WERI-Rb-1 (cell line): ENCODE results near the gene NFATC3.
"Not testable (repeated sequence)": the region's sequence is repeated elsewhere in the genome, so short reads cannot be mapped to it uniquely, and the experiment has no call there.

Source experiments
- DNase-seq: peaks from one replicate; pipeline ENCODE4 v3.0.0-alpha.2; 2020
- H3K27ac ChIP-seq: fragments of 250-450 bp; sonication (Bioruptor Pico); 2 replicates; pipeline ENCODE4 v1.5.1; 2020; ENCODE audit warnings: mild to moderate bottlenecking, moderate library complexity
- H3K27me3 ChIP-seq: fragments of 250-450 bp; sonication (Bioruptor Pico); 2 replicates; pipeline ENCODE4 v1.5.1; 2021; ENCODE audit warnings: mild to moderate bottlenecking, low read depth, moderate library complexity; ENCODE audit not compliant: insufficient read depth, severe bottlenecking
- H3K36me3 ChIP-seq: fragments of 250-450 bp; sonication (Bioruptor Pico); 2 replicates; pipeline ENCODE4 v1.5.1; 2020; ENCODE audit warnings: mild to moderate bottlenecking, moderate library complexity
- H3K4me3 ChIP-seq: 2 replicates; pipeline ENCODE4 v1.5.1; 2011; ENCODE audit warnings: low read depth, mild to moderate bottlenecking, control low read depth, low read length
- H3K9me3 ChIP-seq: fragments of 250-450 bp; sonication (Bioruptor Pico); 2 replicates; pipeline ENCODE4 v1.5.1; 2021; ENCODE audit warnings: mild to moderate bottlenecking, moderate library complexity; ENCODE audit not compliant: severe bottlenecking
- TF ChIP-seq, protein P1 (sequence below): IDR thresholded peaks from 2 replicates; pipeline ENCODE4 v1.5.1; 2011; ENCODE audit warnings: low read depth, mild to moderate bottlenecking, control low read depth, inconsistent platforms, low read length

NFATC3 gene

DNA sequence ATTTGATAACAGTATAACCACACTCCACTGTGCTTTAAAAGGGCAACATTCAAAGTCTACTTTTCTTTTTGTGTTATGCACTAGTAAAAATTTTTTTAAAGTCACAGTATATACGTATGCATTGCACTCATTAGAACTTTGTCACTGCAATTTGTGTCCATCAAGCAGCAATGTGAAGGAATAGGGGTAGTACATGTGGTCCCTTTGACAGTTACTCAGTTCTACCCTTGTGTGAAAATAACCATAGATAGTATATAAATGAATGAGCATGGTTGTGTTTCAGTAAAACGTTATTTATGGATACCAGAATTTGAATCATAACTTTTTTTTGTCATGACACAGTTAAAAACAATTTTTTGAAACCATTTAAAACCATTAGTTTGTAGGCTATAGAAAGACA lies 30.7 kb downstream of the NFATC3 start:
- TF ChIP-seq, protein P1, sequence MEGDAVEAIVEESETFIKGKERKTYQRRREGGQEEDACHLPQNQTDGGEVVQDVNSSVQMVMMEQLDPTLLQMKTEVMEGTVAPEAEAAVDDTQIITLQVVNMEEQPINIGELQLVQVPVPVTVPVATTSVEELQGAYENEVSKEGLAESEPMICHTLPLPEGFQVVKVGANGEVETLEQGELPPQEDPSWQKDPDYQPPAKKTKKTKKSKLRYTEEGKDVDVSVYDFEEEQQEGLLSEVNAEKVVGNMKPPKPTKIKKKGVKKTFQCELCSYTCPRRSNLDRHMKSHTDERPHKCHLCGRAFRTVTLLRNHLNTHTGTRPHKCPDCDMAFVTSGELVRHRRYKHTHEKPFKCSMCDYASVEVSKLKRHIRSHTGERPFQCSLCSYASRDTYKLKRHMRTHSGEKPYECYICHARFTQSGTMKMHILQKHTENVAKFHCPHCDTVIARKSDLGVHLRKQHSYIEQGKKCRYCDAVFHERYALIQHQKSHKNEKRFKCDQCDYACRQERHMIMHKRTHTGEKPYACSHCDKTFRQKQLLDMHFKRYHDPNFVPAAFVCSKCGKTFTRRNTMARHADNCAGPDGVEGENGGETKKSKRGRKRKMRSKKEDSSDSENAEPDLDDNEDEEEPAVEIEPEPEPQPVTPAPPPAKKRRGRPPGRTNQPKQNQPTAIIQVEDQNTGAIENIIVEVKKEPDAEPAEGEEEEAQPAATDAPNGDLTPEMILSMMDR, result no peak
- Histone ChIP-seq H3K4me3 (no peak overlapping the region), H3K36me3 (no peaks in the 10 kb centered on the region), H3K9me3 (no peaks in the 10 kb centered on the region), H3K27me3 (no peaks in the 10 kb centered on the region), H3K27ac (no peak overlapping the region)
- DNase-seq, result no peak

DNA sequence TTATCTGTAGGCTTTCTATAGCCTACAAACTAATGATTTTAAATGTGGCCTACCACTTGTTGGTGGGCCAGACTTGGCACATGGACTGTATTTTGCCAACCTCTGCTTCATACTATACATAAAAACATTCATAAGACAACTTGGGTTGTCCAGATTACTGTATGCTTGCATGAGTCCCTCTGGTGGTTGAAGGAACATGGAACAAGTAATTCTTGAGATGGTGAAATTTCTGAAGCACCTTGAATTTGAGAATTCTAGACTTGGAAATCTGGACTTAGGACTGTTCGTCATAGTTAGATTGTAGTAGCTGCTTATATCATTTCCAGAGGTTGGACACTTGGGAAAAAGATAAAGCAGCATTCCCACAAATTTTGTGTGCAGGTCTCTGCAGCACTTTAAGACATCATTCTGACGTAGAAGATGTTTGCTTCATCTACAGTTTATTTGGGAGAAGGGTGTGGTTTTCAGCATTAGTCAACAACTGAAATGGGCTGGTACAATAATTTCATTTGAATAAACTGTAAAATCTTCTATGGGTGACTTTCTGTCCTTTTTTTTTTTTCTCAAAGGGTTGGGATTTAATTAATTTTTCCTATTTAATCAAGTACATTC lies 31.2 kb downstream of the NFATC3 start:
- Histone ChIP-seq H3K27ac (no peak overlapping the region), H3K27me3 (no peaks in the 10 kb centered on the region), H3K4me3 (no peak overlapping the region), H3K36me3 (no peaks in the 10 kb centered on the region), H3K9me3 (no peaks in the 10 kb centered on the region)
- no peak for DNase-seq
- TF ChIP-seq, protein P1, result 0 out of 2 replicates have a peak, but pooled peaks have one; percentile 14

DNA sequence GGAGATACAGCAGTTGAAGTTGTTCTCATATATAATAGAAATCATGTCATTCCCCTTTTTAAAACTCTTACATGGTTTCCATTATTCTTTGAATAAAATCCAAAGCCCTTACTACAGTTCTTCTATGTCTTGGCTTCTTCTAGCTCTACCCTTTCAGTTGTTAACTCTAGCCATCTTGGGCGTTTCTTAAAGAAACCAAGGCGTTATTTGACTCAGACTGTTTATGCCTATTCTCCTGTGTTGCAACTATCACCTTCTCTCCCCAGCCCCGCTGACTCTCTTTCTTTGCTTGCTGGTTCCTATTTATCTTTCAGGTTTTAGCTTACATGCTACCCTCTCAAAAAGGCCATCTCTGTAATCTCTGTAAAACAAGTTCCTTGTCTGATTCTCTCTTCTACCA lies 32.7 kb downstream of the NFATC3 start:
- Histone ChIP-seq H3K27ac (no peak overlapping the region), H3K9me3 (no peaks in the 10 kb centered on the region), H3K4me3 (no peak overlapping the region), H3K27me3 (no peaks in the 10 kb centered on the region), H3K36me3 (peaks cover 9% of the 10 kb centered on the region)
- DNase-seq, result no peak
- TF ChIP-seq, protein P1, result no peak

DNA sequence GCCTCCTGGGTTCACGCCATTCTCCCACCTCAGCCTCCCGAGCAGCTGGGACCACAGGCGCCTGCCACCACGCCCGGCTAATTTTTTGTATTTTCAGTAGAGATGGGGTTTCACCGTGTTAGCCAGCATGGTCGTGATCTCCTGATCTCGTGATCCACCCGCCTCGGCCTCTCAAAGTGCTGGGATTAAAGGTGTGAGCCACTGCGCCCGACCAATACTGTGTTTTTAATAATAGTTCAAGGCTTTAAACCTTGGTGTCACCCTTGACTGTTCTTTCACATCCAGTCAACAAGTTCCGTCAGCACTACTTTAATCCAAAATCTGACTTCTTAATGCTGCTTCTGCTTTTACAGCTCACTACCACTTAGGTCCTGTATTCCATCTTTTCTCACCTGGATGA lies 33.8 kb downstream of the NFATC3 start:
- not testable (repeated sequence) for DNase-seq, H3K27ac ChIP-seq, H3K9me3 ChIP-seq, H3K27me3 ChIP-seq, H3K4me3 ChIP-seq
- peaks cover 10% of the 10 kb centered on the region for H3K36me3 ChIP-seq

DNA sequence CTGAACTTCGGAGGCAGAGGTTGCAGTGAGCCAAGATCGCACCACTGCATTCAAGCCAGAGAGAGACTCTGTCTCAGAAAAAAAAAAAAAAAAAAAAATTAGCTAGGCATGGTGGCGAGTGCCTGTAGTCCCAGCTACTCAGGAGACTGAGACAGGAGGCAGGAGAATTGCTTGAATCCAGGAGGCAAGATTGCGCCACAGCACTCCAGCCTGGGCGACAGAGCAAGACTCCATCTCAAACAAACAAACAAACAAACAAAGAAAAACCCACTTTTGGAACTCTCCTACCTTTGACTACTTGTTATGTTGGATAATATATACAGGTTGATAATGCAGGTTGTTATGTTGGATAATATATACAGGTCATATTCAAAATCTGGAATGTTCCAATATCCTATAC lies 35.3 kb downstream of the NFATC3 start:
- DNase-seq, result not testable (repeated sequence)

DNA sequence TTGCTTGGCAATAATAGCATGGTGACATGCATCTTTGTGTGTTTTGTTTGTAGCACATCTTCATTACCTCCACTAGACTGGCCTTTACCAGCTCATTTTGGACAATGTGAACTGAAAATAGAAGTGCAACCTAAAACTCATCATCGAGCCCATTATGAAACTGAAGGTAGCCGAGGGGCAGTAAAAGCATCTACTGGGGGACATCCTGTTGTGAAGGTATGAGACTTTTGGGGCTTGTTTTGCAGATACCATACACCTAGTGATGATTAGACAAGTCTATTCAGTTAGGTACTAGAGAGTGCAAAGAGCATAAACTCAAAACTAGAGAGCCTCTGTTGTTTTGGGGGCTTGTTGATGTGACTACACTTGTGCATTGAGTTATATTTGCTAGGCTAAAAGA lies 41.2 kb downstream of the NFATC3 start:
- DNase-seq, result no peak
- TF ChIP-seq, protein P1, result no peak
- no peak overlapping the region for H3K27ac ChIP-seq
- no peaks in the 10 kb centered on the region for H3K27me3 ChIP-seq
- H3K9me3 ChIP-seq, result no peaks in the 10 kb centered on the region
- H3K4me3 ChIP-seq, result no peak overlapping the region
- peaks cover 23% of the 10 kb centered on the region for H3K36me3 ChIP-seq

More for the DNA sequence above, 35.3 kb downstream of the NFATC3 start:
- H3K27ac ChIP-seq, H3K4me3 ChIP-seq, H3K9me3 ChIP-seq, H3K27me3 ChIP-seq: not testable (repeated sequence)
- peaks cover 10% of the 10 kb centered on the region for H3K36me3 ChIP-seq
